Neural cell (in vitro differentiated cells): ENCODE measurements around the gene XXYLT1. TPM values are rescaled to one million over a fixed set of nuclear protein-coding genes. Genes with fewer than 3 reads are reported as not detected.

Source experiments
- H2AFZ ChIP-seq: fragments of 200-600, 300-800 bp; sonication (generic), shearing (Covaris generic); 2 replicates; pipeline ENCODE4 v1.6.0; 2014; ENCODE audit warnings: low read depth, mild to moderate bottlenecking, antibody characterized with exemption, low read length, moderate library complexity
- H3F3A ChIP-seq: fragments of 200-600 bp; shearing (Covaris generic); 2 replicates; pipeline ENCODE4 v1.6.1; 2016; ENCODE audit warnings: mild to moderate bottlenecking, moderate library complexity, mixed read lengths, antibody characterized with exemption, low read length; ENCODE audit not compliant: insufficient read depth, poor library complexity, severe bottlenecking
- H3K27ac ChIP-seq: fragments of 200-600, 300-800 bp; sonication (generic), shearing (Covaris generic); 2 replicates; pipeline ENCODE4 v1.5.1; 2014; ENCODE audit warnings: mild to moderate bottlenecking, low read length, moderate library complexity
- H3K27me3 ChIP-seq: fragments of 300-800, 200-600 bp; sonication (generic), shearing (Covaris generic); 2 replicates; pipeline ENCODE4 v1.6.0; 2014; ENCODE audit warnings: mild to moderate bottlenecking, low read depth, low read length, moderate library complexity; ENCODE audit not compliant: insufficient read depth
- H3K36me3 ChIP-seq: fragments of 300-800, 200-600 bp; sonication (generic), shearing (Covaris generic); 2 replicates; pipeline ENCODE4 v1.5.1; 2014; ENCODE audit warnings: mild to moderate bottlenecking, antibody characterized with exemption, low read length, moderate library complexity; ENCODE audit not compliant: insufficient read depth
- H3K4me2 ChIP-seq: fragments of 300-800, 200-600 bp; sonication (generic), shearing (Covaris generic); 2 replicates; pipeline ENCODE4 v1.6.0; 2014; ENCODE audit warnings: mild to moderate bottlenecking, low read length
- H3K4me3 ChIP-seq: fragments of 300-800, 200-600 bp; sonication (generic), shearing (Covaris generic); 2 replicates; pipeline ENCODE4 v1.5.1; 2014; ENCODE audit warnings: mild to moderate bottlenecking, low read length, moderate library complexity
- H3K79me2 ChIP-seq: fragments of 200-600 bp; shearing (Covaris generic); replicated peaks from 2 replicates; pipeline ENCODE4 v1.6.0; 2014; ENCODE audit warnings: mild to moderate bottlenecking, low read length, moderate library complexity; ENCODE audit not compliant: insufficient read depth
- H3K9ac ChIP-seq: fragments of 300-800, 200-600 bp; sonication (generic), shearing (Covaris generic); 2 replicates; pipeline ENCODE4 v1.6.1; 2016; ENCODE audit warnings: mild to moderate bottlenecking, low read length, mixed read lengths
- H3K9me2 ChIP-seq: fragments of 200-600 bp; shearing (Covaris generic); 2 replicates; pipeline ENCODE4 v1.6.1; 2016; ENCODE audit warnings: mild to moderate bottlenecking, low read length, mixed read lengths; ENCODE audit not compliant: insufficient read depth
- H3K9me3 ChIP-seq: fragments of 200-600, 300-800 bp; sonication (generic), shearing (Covaris generic); 2 replicates; pipeline ENCODE4 v1.6.1; 2016; ENCODE audit warnings: mild to moderate bottlenecking, mixed run types, low read length, moderate library complexity, mixed read lengths
- H4K20me1 ChIP-seq: fragments of 200-600 bp; shearing (Covaris generic); 2 replicates; pipeline ENCODE4 v1.6.1; 2016; ENCODE audit warnings: mild to moderate bottlenecking, mixed run types; ENCODE audit not compliant: insufficient read depth
- EP300 ChIP-seq: fragments of 450-650 bp; conservative IDR thresholded peaks from 2 replicates; pipeline ENCODE4 v1.6.1; 2014; ENCODE audit warnings: antibody characterized with exemption, mild to moderate bottlenecking, moderate library complexity; ENCODE audit not compliant: poor library complexity, severe bottlenecking
- EZH2 ChIP-seq: fragments of 200-600, 300-800 bp; shearing (Covaris generic), sonication (generic); IDR thresholded peaks from 2 replicates; pipeline ENCODE4 v1.6.1; 2014; ENCODE audit warnings: antibody characterized with exemption, low read length, borderline replicate concordance, mild to moderate bottlenecking; ENCODE audit not compliant: insufficient read depth, poor library complexity, severe bottlenecking
- MXI1 ChIP-seq: fragments of 450-650 bp; conservative IDR thresholded peaks from 2 replicates; pipeline ENCODE4 v1.6.1; 2014; ENCODE audit warnings: antibody characterized with exemption, mild to moderate bottlenecking; ENCODE audit not compliant: poor library complexity, severe bottlenecking
- POLR2AphosphoS5 ChIP-seq: IDR thresholded peaks from 2 replicates; pipeline ENCODE4 v1.6.1; 2012
- RAD21 ChIP-seq: fragments of 450-650 bp; conservative IDR thresholded peaks from 2 replicates; pipeline ENCODE4 v1.6.1; 2014; ENCODE audit warnings: antibody characterized with exemption, mild to moderate bottlenecking, moderate library complexity
- SMC3 ChIP-seq: fragments of 450-650 bp; conservative IDR thresholded peaks from 2 replicates; pipeline ENCODE4 v1.6.1; 2014; ENCODE audit warnings: antibody characterized with exemption, mild to moderate bottlenecking, moderate library complexity; ENCODE audit not compliant: poor library complexity
- TAF1 ChIP-seq: IDR thresholded peaks from 2 replicates; pipeline ENCODE4 v1.6.1; 2012; ENCODE audit warnings: low read depth
- polyA plus RNA-seq: library from polyadenylated mRNA; depleted of rRNA; stranded (reverse); fragments of >200 nt; gene quantifications from 2 replicates; pipeline ENCODE4 v1.2.3, GENCODE V29; 2014
- TF ChIP-seq, protein P1 (sequence below): fragments of 450-650 bp; IDR thresholded peaks from 2 replicates; pipeline ENCODE4 v1.5.1; 2014; ENCODE audit warnings: antibody characterized with exemption, mild to moderate bottlenecking, moderate library complexity; ENCODE audit not compliant: poor library complexity, severe bottlenecking
- TF ChIP-seq, protein P2 (sequence below): IDR thresholded peaks from 2 replicates; pipeline ENCODE4 v1.6.1; 2012; ENCODE audit warnings: borderline replicate concordance

Gene XXYLT1
- polyA plus RNA-seq, 1 donor from 2014 or later: 25.4 TPM

DNA sequence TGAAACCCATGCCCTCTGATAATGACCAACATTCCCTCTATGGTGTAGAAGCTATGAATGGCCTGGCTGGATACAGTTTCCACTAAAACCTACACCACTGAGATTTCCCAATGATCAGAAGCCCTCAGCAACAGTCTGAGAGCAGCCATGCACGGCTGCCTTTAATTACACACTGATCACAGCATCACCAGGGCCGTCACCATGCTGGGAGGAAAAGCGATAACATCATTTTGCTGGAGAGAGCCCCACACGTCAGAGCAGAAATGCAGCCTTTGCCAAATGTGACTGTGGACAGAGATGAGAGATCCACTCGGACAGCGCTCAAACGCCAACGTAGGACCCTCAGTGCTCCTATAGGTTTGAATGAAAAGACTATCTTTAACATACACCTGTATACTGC lies 135.0 kb downstream of the XXYLT1 start:
- Histone ChIP-seq H4K20me1 (no peaks in the 10 kb centered on the region), H3K27me3 (no peaks in the 10 kb centered on the region), H3K36me3 (no peaks in the 10 kb centered on the region), H3K9me2 (no peaks in the 10 kb centered on the region), H3K4me3 (peak overlapping the region; percentile 26), H3K4me2 (no peak overlapping the region), H3K79me2 (no peaks in the 10 kb centered on the region), H3K9ac (peak overlapping the region; percentile 25), H3K9me3 (no peaks in the 10 kb centered on the region), H3F3A (no peaks in the 10 kb centered on the region), H3K27ac (peak overlapping the region; percentile 29), H2AFZ (no peak overlapping the region)
- TF ChIP-seq TAF1 (no peak), RAD21 (no peak), EP300 (no peak), MXI1 (no peak), EZH2 (no peak), POLR2AphosphoS5 (no peak), SMC3 (no peak)
- TF ChIP-seq, protein P1, sequence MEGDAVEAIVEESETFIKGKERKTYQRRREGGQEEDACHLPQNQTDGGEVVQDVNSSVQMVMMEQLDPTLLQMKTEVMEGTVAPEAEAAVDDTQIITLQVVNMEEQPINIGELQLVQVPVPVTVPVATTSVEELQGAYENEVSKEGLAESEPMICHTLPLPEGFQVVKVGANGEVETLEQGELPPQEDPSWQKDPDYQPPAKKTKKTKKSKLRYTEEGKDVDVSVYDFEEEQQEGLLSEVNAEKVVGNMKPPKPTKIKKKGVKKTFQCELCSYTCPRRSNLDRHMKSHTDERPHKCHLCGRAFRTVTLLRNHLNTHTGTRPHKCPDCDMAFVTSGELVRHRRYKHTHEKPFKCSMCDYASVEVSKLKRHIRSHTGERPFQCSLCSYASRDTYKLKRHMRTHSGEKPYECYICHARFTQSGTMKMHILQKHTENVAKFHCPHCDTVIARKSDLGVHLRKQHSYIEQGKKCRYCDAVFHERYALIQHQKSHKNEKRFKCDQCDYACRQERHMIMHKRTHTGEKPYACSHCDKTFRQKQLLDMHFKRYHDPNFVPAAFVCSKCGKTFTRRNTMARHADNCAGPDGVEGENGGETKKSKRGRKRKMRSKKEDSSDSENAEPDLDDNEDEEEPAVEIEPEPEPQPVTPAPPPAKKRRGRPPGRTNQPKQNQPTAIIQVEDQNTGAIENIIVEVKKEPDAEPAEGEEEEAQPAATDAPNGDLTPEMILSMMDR: no peak
- TF ChIP-seq, protein P2, sequence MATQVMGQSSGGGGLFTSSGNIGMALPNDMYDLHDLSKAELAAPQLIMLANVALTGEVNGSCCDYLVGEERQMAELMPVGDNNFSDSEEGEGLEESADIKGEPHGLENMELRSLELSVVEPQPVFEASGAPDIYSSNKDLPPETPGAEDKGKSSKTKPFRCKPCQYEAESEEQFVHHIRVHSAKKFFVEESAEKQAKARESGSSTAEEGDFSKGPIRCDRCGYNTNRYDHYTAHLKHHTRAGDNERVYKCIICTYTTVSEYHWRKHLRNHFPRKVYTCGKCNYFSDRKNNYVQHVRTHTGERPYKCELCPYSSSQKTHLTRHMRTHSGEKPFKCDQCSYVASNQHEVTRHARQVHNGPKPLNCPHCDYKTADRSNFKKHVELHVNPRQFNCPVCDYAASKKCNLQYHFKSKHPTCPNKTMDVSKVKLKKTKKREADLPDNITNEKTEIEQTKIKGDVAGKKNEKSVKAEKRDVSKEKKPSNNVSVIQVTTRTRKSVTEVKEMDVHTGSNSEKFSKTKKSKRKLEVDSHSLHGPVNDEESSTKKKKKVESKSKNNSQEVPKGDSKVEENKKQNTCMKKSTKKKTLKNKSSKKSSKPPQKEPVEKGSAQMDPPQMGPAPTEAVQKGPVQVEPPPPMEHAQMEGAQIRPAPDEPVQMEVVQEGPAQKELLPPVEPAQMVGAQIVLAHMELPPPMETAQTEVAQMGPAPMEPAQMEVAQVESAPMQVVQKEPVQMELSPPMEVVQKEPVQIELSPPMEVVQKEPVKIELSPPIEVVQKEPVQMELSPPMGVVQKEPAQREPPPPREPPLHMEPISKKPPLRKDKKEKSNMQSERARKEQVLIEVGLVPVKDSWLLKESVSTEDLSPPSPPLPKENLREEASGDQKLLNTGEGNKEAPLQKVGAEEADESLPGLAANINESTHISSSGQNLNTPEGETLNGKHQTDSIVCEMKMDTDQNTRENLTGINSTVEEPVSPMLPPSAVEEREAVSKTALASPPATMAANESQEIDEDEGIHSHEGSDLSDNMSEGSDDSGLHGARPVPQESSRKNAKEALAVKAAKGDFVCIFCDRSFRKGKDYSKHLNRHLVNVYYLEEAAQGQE: no peak

DNA sequence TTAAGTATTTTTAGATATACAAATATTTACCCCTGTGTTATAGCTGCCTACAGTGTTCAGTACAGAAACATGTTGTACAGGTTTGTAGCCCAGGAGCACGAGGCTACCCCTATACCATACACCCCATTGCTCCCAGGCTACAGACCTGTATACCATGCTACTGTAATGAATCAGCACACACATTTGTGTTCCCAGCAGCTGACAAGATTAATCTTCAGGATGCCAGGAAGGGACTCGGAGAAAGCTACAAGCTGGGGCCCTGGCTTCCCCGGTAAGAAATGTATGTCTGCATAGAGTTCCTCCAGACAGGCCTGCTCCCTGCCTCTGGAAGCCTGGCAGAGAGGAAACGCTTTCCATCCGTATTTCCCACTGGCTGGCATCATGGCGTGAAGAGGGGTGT lies 136.5 kb downstream of the XXYLT1 start:
- H3K4me2 ChIP-seq: no peak overlapping the region
- no peak overlapping the region for H3K4me3 ChIP-seq
- H3K27me3 ChIP-seq: no peaks in the 10 kb centered on the region
- H4K20me1 ChIP-seq: no peaks in the 10 kb centered on the region
- no peaks in the 10 kb centered on the region for H3K9me2 ChIP-seq
- no peaks in the 10 kb centered on the region for H3K36me3 ChIP-seq
- H3F3A ChIP-seq: no peaks in the 10 kb centered on the region
- no peaks in the 10 kb centered on the region for H3K79me2 ChIP-seq
- H3K9me3 ChIP-seq: no peaks in the 10 kb centered on the region
- H2AFZ ChIP-seq: no peak overlapping the region
- TF ChIP-seq, protein P2: peak; percentile 33
- TF ChIP-seq RAD21: no peak
- no peak overlapping the region for H3K9ac ChIP-seq
- H3K27ac ChIP-seq: no peak overlapping the region
